ENCODE data around the gene TAS2R3.
"Not testable (repeated sequence)": the region's sequence is repeated elsewhere in the genome, so short reads cannot be mapped to it uniquely, and the experiment has no call there.

The TAS2R3 gene

DNA sequence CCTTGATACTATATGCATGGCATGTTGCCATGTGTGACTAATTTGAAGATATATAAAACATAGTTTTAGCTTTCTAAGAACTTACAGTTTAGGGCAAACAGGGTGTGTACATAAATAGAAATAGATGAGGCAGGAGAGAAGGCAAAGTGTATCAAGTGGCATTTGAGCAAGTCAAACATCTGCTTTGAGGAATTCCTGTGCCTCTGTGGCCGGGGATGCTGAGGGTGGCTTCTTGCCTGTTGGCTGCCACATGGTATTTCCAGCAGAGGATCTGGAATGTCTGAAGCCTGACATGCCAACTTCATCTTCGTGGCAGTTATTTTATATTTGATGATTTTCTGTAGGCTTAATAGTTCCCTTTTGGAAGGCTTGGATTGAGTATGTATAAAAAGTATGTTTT lies 19.8 kb upstream of the TAS2R3 start:
- DNase-seq (ENCODE audit: low read depth): no peak
- H3K4me3 ChIP-seq (ENCODE audit: low read length): no peak overlapping the region
- TF ChIP-seq, protein P1, sequence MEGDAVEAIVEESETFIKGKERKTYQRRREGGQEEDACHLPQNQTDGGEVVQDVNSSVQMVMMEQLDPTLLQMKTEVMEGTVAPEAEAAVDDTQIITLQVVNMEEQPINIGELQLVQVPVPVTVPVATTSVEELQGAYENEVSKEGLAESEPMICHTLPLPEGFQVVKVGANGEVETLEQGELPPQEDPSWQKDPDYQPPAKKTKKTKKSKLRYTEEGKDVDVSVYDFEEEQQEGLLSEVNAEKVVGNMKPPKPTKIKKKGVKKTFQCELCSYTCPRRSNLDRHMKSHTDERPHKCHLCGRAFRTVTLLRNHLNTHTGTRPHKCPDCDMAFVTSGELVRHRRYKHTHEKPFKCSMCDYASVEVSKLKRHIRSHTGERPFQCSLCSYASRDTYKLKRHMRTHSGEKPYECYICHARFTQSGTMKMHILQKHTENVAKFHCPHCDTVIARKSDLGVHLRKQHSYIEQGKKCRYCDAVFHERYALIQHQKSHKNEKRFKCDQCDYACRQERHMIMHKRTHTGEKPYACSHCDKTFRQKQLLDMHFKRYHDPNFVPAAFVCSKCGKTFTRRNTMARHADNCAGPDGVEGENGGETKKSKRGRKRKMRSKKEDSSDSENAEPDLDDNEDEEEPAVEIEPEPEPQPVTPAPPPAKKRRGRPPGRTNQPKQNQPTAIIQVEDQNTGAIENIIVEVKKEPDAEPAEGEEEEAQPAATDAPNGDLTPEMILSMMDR (IDR thresholded peaks at IDR 0.05; ENCODE audit: insufficient read depth, low read depth, low read length, missing control alignments): no peak

- TF ChIP-seq, protein P1 (IDR thresholded peaks at IDR 0.05; ENCODE audit: insufficient read depth, low read depth, low read length, missing control alignments): no peak
- no peak for DNase-seq (ENCODE audit: low read depth)
- H3K4me3 ChIP-seq (ENCODE audit: low read length): no peak overlapping the region
Measured at GRCh38 chr7:141748396-141748795, 15.5 kb upstream of the TAS2R3 start.

- DNase-seq (ENCODE audit: low read depth); H3K4me3 ChIP-seq (ENCODE audit: low read length): not testable (repeated sequence)
Measured at GRCh38 chr7:141751904-141752303, 12.0 kb upstream of the TAS2R3 start.

- H3K4me3 ChIP-seq (ENCODE audit: low read length): no peak overlapping the region
- TF ChIP-seq, protein P1 (IDR thresholded peaks at IDR 0.05; ENCODE audit: insufficient read depth, low read depth, low read length, missing control alignments): peak; percentile 35
- DNase-seq (ENCODE audit: low read depth): peak; percentile 15
Measured at GRCh38 chr7:141752634-141753033, 11.3 kb upstream of the TAS2R3 start.

- no peak overlapping the region for H3K4me3 ChIP-seq (ENCODE audit: low read length)
- peak; percentile 50 for DNase-seq (ENCODE audit: low read depth)
- TF ChIP-seq, protein P1 (IDR thresholded peaks at IDR 0.05; ENCODE audit: insufficient read depth, low read depth, low read length, missing control alignments): peak; percentile 42
Measured at GRCh38 chr7:141754939-141755338, 9.0 kb upstream of the TAS2R3 start.

GRCh38 chr7:141770083-141770583 lies 6.2 kb downstream of the TAS2R3 start:
- not testable (repeated sequence) for DNase-seq (ENCODE audit: low read depth); H3K4me3 ChIP-seq (ENCODE audit: low read length)

GRCh38 chr7:141776374-141776773 lies 12.5 kb downstream of the TAS2R3 start, which contains the start of gene TAS2R4:
Gene TAS2R4 (plus strand): TSS chr7:141776674. CDS start chr7:141778489, 1,815 bp downstream.
- no peak for DNase-seq (ENCODE audit: low read depth)
- H3K4me3 ChIP-seq (ENCODE audit: low read length): no peak within 1 kb of the TSS
- TF ChIP-seq, protein P1 (IDR thresholded peaks at IDR 0.05; ENCODE audit: insufficient read depth, low read depth, low read length, missing control alignments): no peak

GRCh38 chr7:141785706-141786552 lies 22.0 kb downstream of the TAS2R3 start:
- TF ChIP-seq, protein P1 (IDR thresholded peaks at IDR 0.05; ENCODE audit: insufficient read depth, low read depth, low read length, missing control alignments): peak; percentile 84
- H3K4me3 ChIP-seq (ENCODE audit: low read length): no peak overlapping the region
- DNase-seq (ENCODE audit: low read depth): peak; percentile 71
